GM19397 (cell line): ENCODE measurements around the gene KHDC1L.
A peak's percentile ranks its signal among the peaks of the same experiment; 100 is the strongest.
"Not testable (repeated sequence)": the region's sequence is repeated elsewhere in the genome, so short reads cannot be mapped to it uniquely, and the experiment has no call there.

ENCODE experiments used
- ATAC-seq: cut with Tn5 transposase; IDR thresholded peaks from one replicate; pipeline ENCODE4 v1.9.1; 2021; ENCODE audit warnings: mild to moderate bottlenecking, moderate library complexity; ENCODE audit not compliant: unreplicated experiment

KHDC1L gene

DNA sequence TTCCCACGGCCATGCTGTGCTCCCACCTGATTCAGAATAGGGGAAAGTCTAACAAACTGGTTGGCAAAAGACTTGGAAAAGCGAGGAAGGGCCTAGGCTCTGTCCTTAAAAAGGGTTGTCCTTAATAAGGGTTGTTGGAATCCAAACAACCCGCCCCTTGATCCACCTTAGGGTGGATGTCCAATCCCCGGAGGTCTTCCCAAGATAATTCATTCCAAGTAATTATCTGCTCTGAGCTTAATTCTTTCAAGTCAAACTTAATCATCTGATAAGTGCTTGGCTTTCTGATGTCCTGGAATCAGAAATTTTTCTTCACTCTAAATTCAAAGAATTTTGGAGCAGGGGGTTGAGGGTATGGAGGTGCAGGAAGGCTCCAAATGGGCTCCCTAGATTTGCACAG is at the start of gene KHDC1L:
TSS of gene KHDC1L (minus strand) at position 101 of the 400 bp plus-strand sequence. CDS start at position 13, 88 bp downstream.
- ATAC-seq, result no peak

GRCh38 chr6:73269296-73269695 is 44.0 kb upstream of the KHDC1L start:
- ATAC-seq, result not testable (repeated sequence)

DNA sequence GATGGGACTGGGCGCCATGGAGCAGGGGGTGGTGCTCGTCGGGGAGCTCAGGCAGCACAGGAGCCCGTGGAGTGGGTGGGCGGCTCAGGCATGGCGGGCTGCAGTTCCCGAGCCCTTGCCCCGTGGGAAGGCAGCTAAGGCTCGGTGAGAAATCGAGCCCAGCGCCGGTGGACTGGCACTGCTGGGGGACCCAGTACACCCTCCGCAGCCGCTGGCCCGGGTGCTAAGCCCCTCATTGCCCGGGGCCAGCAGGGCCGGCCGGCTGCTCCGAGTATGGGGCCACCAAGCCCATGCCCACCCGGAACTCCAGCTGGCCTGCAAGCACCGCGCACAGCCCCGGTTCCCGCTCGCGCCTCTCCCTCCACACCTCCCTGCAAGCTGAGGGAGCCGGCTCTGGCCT is 43.6 kb upstream of the KHDC1L start:
- not testable (repeated sequence) for ATAC-seq

DNA sequence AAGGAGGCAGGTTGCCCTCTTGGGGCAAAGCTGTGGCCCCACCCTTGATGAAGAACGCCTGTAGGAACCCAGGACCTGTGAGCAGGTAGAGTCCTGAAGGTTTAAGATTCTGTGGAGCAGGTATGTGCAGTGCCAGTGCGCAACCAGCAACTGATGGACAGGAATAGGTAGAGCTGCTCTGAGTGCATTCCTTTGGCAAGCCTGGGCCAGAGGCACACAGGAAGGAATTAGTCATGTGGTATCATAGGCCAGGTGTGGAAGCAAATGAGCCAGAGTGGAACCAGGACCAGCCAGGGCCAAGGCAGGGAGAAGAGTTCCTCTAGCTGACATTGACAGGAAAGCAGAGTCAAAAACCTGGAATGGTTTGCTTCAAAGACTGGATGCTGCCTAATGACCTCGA is 39.1 kb upstream of the KHDC1L start:
- no peak for ATAC-seq

DNA sequence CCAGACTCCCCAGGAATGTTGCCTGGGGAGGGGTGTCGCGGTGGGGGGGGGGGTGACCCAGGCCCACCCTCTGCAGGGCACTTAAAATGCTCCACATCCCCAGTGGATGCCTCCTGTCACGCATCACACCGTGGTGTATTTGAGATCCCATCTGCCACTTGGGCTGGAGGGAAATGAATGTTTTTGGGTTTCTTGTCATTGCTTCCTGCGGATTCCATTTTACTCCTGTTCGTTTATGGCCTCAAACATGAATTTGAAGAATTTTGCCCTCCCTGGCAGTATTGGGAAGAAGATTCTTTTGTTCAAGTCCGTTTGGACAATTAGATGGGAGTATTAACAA is 38.2 kb upstream of the KHDC1L start:
- ATAC-seq, result peak; percentile 2

GRCh38 chr6:73262671-73263569 is 37.6 kb upstream of the KHDC1L start, which contains the start of gene KHDC1:
KHDC1 (minus strand) TSS chr6:73263196; CDS start chr6:73242517, 20,679 bp downstream.
- ATAC-seq, result peak; percentile 94

GRCh38 chr6:73258721-73259120 is 33.4 kb upstream of the KHDC1L start:
- no peak for ATAC-seq

- ATAC-seq, result not testable (repeated sequence)
These were observed 29.0 kb upstream of the KHDC1L start for GRCh38 chr6:73254323-73254722.

DNA sequence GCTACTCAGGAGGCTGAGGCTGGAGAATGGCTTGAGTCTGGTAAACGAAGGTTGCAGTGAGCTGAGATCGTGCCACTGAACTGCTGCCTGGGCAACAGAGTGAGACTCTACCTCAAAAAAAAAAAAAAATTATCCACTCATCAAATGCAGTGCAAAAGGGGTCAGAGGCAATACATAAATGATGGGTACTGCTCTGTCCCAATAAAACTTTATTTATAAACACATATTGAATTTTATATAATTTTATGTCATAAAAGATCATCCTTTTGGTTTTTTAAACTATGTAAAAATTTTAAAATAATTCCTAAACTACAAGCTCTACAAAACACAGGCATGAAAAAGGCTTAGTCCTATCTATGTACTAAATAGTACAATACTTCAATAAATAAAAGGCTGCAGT is 27.4 kb upstream of the KHDC1L start:
- no peak for ATAC-seq

DNA sequence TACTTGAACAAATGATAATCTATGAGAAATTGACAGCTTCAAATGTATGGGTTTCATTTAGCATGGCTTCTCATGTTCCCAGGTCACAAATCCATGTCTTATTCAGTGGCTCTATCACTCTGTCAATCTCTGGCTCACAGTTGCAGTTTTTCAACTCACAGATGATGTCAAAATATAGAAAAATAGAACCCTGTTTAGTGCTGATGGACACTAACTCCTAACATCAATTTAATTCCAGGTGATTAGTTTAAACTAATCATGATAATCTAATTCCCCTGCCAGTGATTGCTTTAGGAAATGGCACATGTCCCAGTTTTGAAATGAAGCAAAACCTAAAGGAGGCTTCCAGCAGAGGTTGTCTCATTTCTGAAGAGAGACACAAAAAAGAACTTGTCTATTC is 24.7 kb upstream of the KHDC1L start:
- ATAC-seq, result no peak

GRCh38 chr6:73248192-73248903 is 23.1 kb upstream of the KHDC1L start:
- ATAC-seq, result no peak

- no peak for ATAC-seq
These were observed 16.7 kb upstream of the KHDC1L start for GRCh38 chr6:73242001-73242400.

DNA sequence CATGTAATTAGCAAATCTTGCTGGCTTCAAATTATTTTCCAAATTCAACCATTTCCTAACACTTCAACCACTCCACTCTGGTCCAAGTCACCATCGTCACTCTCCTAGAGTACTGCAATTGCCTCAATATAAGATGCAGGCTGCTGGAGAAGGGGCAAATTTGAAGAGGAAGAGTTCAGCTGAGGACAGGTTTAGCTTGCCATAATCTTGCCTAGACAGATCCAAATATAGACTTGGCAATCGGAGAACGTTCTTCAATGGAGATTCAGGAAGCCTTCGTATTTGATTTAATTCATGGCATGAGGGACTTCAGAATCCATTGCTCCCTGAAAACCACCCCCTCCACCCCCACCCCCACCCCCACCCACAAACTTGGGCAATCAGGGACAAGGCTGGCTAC is 15.4 kb upstream of the KHDC1L start:
- no peak for ATAC-seq

DNA sequence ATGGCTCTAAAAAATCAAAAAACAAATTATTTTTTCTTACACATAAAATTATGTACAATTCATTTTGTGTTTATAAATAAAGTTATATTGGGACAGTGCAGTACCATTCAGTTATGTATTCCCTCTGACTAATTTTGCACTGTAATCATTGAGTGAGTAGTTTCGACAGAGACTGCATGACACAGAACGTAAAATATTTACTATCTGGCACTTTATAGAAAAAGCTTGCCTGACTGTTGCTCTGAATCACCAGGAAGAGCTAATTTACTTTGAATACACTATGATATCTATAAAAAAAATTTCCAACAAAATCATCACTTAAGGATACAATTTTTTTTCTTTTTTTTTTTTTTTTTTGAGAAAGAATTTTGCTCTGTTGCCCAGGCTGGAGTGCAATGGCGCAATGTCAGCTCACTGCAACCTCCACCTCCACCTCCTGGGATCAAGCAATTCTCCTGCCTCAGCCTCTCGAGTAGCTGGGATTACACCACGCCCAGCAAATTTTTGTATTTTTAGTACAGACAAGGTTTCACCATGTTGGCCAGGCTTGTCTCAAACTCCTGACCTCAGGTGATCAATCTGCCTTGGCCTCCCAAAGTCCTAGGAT is 11.0 kb upstream of the KHDC1L start:
- ATAC-seq, result no peak

- ATAC-seq, result no peak
These were observed 9.4 kb upstream of the KHDC1L start for GRCh38 chr6:73234733-73235132.

DNA sequence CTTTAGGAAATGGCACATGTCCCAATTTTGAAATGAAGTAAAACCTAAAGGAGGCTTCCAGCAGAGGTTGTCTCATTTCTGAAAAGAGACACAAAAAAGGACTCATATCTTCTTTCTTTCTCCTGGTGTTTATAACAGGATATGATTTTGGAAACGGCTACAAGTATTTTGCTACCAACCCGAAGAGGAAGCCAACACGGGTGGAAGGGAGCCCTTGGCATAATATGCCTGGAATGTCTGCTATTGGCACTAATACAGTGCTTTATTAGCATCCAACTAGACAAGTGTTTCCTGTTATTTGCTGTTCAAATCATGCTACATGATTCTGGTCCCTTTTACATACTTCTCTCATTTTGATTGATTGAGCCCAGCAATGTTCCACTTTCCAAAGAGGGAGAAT is 8.7 kb upstream of the KHDC1L start:
- not testable (repeated sequence) for ATAC-seq

GRCh38 chr6:73233048-73233447 is 7.8 kb upstream of the KHDC1L start:
- ATAC-seq, result no peak

DNA sequence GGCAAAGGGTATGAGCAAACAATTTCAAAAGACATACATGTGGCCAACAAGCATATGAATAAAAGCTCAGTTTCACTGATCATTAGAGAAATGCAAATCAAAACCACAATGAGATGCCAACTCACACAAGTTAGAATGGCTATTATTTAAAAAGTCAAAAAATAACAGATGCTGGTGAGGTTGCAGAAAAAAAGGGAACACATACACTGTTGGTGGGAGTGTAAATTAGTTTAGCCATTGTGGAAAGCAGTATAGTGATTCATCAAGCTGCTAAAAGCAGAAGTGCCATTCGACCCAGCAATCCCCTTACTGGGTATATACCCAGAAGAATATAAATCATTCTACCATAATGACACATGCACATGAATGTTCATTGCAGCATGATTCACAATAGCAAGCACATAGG is 6.7 kb upstream of the KHDC1L start:
- peak; percentile 59 for ATAC-seq

GRCh38 chr6:73227606-73228255 is 2.4 kb upstream of the KHDC1L start:
- ATAC-seq, result no peak

- ATAC-seq, result no peak
These were observed 8.4 kb downstream of the KHDC1L start for GRCh38 chr6:73216859-73217258.

- ATAC-seq, result no peak
These were observed 16.2 kb downstream of the KHDC1L start for GRCh38 chr6:73209117-73209516.
